ENCODE measurements around the gene NME3.

Gene NME3

DNA sequence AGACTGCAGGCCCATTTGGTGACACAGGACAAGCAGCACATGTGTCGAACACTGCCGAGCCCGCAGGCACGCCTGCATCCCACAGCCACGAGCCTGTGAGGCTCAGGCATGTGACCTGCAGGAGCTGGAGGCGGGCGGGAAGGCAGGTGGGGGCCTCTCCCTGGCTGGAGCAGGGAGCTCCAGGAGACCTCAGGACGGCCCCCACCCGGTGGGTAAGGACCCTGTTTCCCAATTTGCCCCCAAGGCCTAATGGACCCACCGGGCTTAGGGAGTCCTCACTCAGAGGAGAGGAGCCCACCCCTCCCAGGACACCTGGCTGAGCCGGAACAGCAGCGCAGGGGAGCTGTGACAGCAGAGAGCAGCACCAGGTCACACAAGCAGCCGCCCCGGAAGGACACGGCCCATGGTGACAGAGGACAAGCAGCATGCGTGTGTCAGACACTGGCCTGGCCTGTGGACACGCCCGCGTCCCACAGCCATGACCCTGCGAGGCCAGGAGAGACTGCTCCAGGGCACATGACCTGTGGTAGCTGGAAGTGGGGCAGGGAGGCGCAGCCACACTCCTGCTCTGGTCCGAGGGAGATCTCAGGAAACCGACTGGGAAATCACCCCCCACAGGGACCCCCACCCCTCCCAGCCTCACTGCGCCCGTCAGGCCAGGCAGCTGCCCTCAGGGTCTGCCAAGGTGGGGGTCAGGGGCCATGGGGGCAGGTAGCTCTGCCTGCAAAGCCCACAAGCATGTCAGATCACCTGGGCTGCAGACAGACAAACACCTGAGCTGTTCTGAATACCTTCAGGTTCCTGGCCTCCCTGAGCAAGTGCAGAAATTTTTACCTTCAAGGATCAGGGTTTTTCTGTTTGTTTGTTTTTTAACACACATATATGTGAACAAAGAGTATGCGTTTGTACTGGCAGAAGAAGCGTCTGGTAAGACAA, 8.7 kb upstream of the NME3 start:
- DNase-seq = no peak

DNA sequence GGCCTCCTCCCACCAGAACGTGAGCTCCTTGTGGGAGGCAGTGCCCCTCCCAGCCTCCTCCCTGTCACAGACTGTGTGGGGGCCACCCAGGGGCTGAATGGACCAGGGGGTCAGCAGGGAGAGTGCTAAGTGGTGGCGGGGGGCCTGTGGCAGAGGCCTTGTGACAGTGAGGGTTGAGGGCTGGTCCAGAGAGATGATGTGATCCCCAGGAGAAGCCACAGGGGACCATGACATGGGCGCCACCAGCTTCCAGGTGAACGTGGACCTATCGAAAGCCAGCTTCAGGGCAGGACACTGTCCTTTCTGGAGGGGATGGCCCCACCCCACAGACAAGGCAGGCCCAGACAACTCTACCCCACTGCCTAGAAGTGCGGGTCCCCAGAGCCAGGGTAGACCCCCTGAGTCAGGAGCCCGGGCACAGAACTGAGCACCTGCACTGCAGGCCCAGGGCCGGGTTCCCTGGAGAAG, 7.9 kb upstream of the NME3 start:
- DNase-seq = no peak

DNA sequence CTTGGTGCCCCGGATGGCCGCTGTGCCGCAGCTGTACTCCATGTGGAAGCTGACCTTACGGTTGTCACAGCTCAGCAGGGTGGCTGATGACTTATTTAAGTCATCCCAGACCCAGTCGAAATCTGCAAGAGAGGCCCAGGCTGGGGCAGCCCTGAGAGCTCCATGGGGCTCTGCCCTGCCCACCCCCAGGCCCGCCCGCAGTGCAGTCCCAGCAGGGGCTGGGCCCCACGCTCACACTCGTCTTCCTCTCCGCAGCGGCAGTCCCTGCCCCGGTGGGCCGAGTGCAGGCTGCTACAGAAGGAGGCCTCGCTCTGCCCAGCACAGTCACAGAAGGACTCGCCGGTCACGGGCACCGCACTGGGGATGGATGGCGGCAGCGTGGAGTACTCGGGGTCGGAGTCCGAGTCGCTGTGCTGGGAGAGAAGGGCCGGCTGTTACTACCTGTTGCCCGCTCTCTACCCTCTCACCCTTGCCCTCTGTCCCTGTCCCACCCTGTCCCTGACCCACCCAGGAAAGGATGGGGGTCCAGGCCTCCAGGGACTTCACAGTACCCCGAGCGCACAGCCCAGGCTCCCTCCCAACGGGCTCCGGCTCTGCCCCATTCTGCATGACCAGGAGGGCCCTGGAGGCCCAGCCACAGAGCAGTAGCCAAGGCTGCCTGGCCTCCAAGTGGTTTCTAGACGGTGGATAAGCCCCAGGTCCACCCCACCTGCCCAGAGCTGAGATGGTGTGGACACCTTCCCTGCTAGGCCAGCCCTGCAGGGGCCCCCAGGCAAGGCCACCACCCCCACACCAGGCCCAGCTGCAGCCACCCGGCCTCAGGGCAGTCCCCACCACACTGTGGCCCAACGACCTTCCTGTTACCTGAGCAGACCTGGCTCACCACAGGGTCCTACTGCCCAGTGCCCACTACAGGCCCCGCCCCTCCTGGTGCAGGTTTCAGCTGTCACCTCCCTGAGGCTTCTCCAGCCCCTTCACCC, 7.1 kb upstream of the NME3 start:
- no peak for DNase-seq

DNA sequence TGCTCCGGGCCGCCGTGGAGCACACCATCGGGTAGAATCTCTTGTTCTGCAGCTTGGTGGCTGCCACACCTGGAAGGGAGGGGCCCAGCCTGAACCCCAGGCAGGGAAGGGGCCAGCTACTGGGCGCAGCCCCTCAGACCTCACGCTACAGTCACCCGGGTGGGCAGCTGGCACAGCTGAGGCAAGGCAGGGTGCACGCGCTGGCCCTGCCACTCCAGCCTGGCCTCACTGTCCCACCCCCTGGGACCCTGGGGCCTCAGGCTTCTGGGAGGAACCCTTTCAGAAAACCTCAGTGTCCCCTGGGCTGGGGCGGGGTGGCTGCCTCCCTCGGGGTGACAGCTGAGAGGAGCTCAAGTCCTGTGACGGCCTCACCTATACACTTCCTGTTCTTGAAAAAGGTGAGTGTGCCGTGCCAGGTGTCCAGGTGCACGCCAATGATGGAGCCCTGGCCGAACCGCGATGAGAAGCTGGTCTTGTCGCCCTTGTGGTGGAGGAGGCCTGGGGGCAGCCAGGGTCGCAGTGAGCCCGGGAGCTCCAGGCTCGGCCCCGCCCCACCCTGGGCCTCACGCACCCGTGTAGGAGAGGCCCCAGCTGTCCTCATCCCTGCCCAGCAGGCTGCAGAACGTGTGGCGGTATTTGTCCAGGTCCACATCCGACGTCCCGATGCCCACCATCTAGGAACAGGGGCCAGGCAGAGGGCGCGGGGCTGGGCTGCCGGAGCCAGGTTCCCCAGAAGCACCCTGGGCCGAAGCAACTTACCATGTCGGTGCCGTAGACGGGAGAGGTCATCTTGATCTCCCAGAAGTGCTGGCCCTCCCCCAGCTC, 6.2 kb upstream of the NME3 start:
- DNase-seq = no peak

DNA sequence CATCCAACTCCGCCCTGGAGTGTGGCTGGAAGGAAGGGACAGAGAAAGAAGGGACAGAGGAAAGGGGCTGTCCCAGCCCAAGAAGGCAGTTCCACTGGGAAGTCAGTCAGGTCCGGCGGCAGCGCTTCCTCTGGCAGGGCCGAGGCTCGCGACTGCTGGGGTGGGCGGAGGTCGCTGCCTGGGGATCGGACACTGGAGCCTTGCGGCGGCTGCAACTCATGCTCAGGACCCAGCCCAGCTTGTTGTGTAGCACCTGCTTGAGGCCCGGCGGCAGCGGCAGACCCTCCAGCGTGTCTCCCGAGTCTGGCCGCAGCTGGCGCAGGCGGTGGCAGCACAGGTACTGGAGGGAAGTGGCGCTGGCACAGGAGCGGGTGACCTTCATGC, 5.6 kb upstream of the NME3 start:
- DNase-seq = no peak

DNA sequence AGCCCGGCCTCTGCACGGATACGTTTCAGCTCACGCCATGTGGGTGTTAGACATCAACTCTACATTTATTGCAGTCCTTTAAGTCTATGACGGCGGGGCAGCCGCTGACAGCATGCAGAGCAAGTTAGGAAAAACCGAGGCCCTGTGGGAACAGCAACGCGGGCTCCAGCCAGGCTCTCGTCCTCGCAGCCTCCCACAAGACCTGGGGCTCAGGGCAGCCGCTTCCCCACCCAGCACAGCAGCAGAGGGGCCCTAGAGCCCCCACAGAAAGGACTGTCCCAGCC, 5.3 kb upstream of the NME3 start:
- DNase-seq = no peak

DNA sequence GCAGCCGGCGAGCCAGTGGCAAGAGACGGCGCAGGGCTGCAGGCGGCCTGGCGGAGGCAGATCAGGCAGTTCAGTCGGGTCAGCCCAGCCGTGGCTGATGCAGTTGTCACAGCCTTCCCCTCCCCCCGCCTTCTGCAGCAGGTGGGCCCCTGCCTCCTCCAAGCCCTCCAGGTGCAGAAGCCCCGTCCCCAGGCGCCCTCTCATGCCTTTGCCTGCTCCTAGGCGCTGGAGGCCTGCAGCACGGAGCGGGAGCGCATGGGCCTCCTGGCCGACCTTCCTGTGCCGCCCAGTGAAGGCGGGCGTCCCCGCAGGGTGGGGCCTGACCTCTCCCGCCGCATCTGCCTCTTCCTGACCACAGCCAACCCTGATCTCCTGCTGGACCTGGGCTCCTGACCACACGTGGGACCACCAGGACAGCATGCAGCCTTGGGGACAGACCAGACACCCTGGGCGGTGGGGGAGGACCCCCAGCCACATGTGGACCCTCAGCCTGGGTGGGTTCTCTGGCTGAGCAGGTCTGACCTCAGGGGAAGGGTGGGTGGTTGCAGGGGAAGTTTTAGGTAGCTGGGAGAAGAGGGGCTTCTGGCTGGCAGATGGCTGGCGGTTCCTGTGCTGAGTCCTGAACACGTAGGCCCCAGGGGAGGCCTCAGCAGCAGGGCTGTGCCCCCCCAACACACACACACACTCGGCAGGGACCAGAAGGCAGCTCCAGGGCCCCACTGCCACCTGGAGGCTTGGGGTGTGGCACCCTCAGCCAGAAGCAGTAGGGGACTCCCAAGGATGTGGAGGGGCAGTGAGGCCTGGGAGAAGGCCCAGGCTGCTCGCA, 4.7 kb upstream of the NME3 start:
- DNase-seq = no peak

DNA sequence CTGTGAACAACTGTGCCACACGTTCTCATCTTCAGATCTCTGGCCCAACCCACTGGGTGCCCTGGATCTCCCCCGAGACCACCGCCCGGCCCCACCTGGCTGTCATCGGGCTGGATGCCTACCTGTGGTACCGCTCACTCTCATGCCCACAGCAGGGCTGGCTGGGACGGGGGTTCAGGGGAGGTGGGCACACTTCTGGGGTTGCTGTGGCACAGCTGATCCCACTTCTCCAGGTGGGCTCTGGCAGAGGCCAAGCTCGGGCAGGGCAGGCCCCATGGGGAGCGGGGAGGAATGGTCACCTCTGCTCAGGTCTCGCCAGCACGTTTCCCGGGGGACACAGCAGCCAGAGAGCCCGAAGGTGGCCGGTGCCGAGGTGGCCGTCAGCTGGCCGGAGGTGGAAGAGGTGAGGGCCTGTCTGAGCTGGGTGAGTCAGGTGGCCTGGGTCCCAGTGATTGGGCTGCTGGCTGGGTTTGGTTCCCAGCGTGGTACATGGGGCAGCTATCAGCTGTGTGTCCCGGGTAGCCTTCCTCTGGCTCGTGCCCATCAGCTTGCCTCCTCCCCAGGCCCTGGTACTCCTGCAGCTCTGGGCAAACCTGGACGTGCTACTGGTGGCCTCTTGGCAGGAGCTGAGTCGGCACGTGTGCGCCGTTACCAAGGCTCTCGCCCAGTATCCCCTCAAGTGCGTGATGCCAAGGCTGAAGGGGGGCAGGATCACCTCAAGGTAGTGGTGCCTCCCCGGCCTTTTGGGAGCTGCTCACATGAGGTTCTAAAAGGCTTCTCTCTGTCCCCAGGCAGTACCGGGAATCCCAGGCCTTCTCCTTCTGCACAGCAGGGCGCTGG, 3.9 kb upstream of the NME3 start:
- no peak for DNase-seq

DNA sequence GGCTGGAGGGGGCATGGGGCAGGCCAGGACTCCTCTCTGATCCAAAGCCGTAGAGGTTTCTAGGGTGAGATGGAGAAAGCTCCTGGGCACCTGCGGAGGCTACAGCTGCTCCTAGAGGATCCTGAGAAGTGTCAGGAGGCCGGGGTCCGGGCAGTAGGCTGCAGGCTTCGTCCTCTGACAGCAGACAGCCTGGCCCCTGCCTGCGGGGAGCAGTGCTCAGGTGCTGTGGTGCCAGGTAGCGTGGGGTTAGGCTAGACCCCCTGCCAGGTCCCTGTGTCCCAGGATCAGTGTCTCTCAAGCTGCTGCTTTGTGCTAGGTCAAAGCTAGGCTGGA, 3.1 kb upstream of the NME3 start:
- no peak for DNase-seq

DNA sequence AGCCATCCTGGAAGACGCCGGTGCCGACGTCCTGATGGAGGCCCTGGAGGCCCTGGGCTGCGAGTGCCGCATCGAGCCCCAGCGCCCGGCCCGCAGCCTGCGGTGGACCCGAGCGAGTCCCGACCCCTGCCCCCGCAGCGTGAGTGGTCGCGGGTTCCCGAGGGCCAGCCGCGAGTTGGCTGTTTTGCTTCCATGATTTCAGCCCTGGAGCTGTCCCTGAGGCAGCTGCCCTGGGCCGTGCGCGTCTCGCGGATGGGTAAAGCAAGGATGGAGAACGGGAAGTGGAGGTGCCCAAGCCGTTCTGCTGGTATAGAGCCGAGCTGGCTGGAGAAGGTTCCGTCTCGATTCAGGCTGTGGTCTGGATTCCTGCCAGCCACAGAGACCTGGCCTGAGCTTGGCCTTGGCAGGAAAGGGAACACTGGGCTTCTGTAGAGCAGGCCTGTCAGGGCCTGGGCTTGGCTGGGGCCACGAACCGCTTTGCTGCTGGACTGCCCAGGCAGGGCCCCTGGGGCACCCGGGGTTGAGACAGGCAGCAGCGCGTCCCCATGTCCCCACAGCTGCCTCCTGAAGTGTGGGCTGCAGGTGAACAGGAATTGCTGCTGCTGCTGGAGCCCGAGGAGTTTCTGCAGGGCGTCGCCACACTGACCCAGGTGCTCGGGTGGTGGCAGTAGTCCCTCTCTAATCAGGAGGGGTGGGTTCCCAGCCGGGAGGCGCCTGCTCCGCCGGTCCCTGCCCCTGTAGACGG, 2.5 kb upstream of the NME3 start:
- peak; percentile 27 for DNase-seq

DNA sequence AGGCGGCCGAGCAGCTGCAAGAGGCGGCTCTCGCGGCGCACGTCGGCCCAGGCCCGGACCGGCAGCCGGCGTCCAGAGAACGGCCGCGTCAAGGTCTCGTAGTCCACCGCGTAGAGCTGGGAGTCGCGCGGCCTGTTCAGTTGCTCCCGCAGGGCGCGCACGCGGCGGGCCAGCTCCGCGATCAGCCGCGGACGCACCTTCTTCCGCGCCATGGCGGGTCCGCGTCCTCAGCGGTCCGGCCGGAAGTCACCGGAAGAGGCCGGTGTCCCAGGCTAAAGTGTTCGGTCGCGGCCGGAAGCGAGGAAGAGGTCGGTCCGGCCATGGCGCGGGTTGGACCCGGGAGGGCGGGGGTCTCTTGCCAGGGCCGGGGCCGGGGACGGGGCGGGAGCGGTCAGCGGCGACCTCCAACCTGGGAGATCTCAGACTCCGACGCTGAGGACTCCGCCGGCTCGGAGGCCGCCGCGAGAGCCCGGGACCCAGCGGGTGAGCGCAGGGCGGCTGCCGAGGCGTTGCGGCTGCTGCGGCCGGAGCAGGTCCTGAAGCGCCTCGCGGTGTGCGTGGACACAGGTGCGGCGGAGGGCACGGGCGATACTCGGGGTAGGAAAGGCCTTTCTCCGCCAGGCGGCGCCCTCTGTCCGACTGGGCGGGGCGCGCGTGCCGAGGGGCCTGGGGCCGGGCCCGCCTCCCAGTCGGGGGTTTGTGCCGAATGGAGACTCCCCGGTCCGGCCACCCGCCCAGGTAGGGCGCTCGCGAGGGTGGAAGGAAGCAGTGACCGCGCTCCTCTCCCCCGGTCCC, 1.8 kb upstream of the NME3 start, which contains the start of gene MRPS34:
MRPS34 (minus strand) TSS at position 227 of the 795 bp plus-strand sequence; CDS start at position 212, 15 bp downstream.
- peak; percentile 87 for DNase-seq

DNA sequence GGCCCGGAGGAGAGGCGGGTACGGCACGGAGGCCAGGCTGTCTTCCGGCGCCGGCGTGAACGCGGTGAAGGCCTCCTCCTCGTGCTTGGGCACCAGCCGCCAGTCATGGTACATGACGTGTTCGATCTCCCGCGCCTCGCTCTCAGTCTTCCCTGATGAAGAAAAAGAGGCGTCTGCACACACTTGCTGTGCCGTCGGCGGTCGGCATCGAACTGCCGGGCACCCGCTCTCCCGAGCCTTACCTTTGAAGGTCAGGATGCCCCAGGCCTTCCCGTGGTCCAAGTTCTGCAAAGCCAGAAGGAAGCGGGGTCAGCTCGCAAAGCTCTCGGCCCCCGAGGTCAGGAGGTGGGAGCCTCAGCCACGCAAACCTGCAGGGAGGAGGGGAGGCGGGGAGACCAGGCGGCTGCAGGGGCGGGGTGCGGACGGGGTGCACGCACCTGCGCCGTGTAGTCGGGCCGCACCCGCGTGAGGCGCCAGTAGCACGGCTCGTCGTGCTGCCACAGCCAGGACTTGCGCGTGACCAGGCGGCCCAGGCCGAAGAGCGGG, 1.1 kb upstream of the NME3 start, which contains the start of gene EME2:
EME2 (plus strand) TSS at position 449 of the 546 bp plus-strand sequence. CDS start 418 bp downstream, outside the sequence.
- peak; percentile 67 for DNase-seq

DNA sequence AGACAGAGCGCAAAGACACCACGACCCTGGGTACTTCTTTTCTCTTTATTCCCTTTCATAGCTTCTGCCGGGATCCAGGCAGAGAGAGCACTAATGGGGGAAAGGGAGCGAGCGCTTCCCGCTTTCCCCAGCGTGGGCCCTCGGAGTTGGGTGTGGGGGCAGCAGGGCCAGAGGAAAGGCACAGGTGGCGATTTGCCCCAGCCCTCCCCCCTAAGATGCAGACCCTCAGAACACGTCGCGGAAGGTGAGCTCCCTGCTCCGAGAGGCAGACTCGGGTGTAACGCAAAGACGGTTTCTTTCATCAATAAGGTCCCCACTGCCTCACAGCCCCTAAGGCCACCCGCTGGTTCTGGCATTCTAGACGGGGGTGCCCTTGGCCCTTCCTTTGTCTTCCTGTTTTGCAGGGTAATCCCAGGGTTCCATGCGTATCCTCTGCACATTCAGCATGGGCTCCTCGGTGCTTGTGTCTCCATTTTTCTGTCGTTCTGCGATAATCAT, 570 bp upstream of the NME3 start:
- DNase-seq = no peak

DNA sequence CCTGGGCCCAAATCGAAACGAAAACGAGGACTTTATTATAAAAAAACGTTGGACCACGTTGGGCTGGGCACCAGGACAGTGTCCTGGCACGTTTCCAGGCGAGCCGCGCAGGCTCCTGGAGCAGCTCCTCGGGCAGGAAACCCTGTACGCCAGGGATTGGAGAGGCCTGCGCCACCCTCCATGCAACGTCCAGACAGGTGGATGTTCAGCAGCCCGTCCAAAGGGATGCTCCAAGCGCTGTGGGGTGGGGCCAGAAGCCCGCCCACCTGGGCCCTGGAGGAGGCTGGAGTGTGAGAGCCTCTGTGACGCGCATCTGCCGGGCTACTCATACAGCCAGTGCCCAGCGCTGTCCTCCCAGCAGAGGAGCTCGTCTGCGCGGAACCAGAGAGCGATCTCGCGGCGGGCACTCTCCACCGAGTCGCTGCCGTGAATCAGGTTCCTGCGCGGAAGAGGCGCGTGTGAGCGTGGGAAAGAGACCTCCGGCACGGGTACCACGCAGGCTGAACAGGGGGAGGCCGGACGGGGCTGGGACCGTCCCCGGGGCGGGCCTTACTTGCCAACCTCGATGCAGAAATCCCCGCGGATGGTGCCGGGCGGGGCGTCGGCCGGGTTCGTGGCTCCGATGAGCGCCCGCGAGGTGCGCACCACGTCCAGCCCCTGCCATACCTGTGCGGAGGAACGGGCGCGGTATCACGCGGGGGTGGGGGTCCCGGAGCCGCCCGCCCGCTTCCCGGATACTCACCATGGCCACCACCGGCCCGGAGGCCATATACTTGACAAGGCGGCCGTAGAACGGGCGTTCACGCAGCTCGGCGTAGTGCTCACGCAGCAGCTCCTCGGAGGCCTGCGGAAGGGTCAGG, 785 bp downstream of the NME3 start:
- peak; percentile 44 for DNase-seq

DNA sequence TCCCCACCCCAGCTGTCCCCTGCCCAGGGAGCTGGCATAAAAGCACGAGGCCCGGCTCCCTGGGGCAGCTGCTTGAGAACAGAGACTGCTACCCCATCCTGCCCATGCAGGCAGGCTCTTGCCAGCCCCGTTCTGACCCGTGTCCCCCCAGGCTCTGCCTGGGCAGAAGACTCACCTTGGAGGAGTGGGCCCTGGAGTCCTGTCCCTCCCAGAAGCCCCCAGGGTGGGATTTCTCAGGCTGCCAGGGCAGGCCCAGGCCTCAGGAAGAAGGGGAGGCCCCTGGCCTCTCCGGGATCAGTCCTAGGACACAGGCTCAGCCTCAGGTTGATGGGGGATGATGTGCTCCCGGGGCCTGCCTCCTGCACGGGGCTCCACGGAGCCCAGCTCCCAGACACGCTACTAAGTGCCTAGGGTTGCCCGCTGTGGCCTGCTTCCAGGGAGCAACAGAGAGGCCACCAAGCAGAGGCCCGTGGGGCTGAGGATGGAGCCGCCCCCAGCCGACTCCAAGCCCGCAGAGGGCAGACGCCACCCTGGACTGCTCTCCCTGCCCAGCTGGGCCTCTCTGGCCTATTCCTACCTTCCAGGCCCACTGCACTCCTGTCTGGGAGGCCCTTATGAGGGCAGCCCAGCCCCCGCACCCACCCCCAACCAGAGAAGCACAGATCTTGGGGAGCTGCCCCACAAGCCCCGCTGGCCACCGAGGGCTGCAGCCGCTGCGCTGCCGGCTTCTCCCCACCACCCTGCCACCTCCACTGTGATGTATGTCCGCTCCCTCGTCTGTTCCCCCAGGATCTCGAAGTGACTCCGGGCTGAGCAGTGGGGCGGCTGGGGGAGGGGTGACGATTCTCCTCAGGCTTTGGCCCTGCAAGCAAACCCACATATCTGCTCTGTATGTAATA, 1.7 kb downstream of the NME3 start:
- no peak for DNase-seq

DNA sequence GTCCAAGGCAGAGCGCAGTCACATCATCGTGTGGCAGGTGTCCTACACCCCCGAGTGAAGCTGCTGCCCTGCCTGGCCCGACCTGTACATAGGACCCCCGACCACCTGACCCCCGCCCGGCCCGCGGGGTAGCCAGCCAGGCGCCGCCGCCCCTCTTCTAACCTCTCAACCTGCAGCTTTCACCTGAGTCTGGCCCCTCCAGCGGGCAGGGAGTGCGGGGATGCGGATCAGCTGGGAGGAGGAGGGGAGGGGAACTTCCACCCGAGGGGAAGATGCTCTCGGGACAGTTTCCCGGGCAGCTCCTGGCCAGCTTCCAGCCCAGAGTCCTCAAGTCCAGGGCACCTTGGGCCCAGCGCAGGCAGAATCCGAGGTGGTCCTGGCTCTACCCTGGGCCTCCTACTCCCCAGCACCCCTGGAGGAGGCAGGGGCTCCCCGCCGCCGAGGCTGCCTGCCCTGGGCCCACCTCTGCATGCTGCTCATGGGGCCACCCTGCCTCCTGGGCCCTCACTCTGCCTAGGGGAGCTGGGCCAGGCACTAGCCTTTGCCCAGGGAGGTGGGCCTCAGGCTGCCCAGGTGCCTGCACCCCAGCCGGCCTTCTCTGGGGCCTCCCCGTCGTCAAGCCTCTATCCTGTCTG, 2.5 kb downstream of the NME3 start:
- DNase-seq = no peak

Measured in activated CD4-positive, alpha-beta T cell treated with anti-CD3 and anti-CD28 coated beads, Interleukin-2, amount 50 U/mL, for 16 hours (primary cell).